GM08714 (cell line): Measurements from ENCODE around the gene MPHOSPH9.

Experiments
- H3K4me3 ChIP-seq: fragments of 200-500 bp; sonication (Bioruptor generic); 2 replicates; pipeline ENCODE4 v1.5.1; 2014; ENCODE audit warnings: mild to moderate bottlenecking, low read length, inconsistent platforms
- ZNF274 ChIP-seq: IDR thresholded peaks from 2 replicates; pipeline ENCODE4 v1.6.1; 2012; ENCODE audit warnings: mild to moderate bottlenecking, low read depth, low read length

The MPHOSPH9 gene

DNA sequence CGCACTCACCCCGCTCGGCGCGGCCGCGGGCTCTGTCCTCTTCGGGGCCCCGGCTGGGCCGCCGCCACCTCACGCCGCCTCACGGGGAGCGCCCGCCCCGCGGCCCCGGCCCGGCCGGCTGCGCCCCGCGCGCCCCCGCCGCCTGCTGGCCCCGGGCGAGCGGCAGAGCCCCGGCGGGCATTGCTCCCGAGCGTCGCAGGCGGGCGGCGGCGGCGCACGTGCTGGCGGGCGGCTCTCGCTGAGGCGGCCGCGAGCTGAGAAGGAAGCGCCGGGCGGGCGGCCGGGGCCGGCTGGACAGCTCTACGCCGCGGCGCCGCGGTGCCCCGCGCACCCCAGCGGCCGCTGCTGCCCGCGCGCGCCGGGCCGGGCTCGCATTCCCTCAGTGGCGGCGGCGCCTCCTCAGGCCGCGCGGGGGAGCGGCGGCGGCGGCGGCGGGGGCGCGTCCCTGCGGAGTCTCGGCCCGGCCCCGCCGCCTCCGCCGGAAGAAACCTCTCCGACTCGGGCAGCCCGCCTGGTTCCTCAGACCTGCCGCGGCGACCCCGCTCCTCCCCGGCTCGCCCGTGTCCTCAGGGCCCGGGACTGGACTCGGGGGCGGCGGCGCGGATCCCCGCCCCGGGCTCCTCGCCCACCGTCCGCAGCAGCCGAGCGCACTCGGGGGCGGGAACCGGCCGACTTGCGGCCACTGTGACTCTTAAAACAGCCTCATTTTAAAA is 82.0 kb downstream of the MPHOSPH9 start, which contains the start of gene PITPNM2:
TSS of gene PITPNM2 (minus strand) at position 347 of the 713 bp plus-strand sequence. CDS start 116,500 bp downstream, outside the sequence.
- TF ChIP-seq ZNF274: no peak
- peak within 1 kb of the TSS; percentile 59; the same call in 1 of the 2 replicates for H3K4me3 ChIP-seq

DNA sequence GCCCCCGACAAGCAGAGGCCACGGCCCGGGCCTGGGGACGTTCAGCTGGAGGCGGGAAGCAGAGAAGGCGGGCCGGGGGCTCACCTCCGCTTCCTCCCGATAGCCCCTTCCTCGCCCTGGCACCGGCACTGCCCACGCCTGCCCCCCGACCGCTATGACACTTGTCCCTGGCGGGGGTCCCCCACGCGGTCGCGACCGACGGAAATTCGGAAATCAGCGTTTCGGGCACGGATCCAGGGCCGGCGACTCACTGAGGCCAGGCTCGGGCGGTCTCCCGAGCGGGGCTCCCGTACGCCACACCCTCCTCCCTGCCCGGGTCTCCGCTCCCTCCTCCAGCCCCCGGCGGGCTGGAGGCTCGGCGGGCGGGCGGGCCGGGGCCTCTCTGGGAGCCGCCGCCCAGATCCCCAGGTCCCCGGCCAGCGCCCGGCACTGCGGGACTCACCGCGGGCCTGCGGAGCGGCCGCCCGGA is 82.6 kb downstream of the MPHOSPH9 start:
- H3K4me3 ChIP-seq: peak overlapping the region; percentile 34; the same call in 1 of the 2 replicates
- no peak for TF ChIP-seq ZNF274

DNA sequence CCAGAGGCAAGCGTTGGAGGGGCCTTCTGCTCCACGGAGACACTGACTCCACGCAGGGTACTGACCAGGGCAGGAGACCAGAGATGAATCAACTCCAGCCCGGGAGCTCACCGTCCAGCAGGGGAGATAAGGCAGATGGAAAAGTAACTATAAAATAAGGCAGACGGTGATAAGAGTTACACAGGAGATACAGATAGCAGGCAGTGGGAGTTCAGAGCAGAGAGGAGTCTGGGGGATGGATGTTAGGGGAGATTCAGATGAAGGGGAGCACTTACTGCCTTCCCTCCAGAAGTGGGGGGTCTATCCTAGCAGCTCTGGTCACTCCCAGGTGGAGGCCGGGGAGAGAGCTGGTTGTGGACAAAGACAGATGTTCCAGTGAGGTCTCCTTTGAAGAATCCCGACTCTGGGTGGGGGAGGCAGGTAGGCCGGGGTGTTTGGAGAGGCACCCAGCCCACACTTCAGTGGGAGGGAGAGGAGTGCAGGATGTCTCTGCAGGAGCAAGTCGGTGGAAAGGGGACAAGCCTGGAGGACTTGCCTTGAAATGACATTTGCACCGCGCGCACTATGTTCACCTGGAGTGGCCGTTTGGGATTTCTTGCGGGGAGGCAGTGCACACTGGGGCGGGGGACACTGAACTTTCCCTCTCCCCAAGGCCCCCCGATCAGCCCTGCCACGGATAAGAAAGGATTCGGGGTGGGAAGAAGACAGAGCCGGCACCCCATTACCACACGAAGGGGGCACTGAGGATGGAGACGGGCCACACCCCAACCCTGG is 83.3 kb downstream of the MPHOSPH9 start:
- TF ChIP-seq ZNF274: no peak
- H3K4me3 ChIP-seq: peak overlapping the region; percentile 34; the same call in 1 of the 2 replicates

DNA sequence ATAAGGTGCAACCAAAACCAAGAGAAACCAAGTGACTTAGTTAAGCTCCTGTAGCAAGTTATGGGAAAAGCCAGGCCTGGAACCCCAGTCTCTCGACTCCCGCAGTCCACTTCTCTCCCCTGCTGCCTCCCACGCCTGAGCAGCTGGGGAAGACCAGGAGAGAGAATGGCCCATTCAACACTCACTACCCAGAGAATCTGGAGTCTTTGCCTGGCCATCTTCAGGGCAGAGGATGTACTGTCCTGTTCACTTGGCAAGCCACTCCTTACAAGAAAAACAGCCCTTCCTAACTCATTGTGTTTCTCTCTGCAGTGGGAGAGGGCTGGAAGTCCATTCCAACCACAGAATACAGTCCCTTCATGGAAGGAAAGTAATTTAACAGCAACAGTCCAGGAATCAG is 83.9 kb downstream of the MPHOSPH9 start:
- TF ChIP-seq ZNF274: no peak
- H3K4me3 ChIP-seq: no peak overlapping the region

DNA sequence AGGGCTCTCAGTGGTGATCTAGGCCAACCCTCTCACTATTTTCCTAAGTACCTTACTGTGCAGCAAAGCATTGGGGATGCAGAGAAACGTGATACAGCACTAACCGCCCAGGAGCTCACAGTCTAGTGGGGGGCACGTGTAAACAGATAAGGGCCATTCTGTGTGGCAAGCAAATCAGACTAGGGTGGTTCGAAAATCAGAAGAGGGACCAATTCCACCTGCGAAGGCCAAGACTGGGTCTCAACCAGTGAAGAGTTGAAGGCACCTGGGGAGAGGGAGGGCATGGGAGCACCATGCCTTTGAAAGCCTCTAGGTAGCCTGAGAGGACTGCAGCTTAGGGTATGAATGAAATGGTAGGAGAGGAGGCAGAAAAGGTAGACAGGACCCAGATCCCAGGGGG is 84.3 kb downstream of the MPHOSPH9 start:
- H3K4me3 ChIP-seq: no peak overlapping the region
- no peak for TF ChIP-seq ZNF274

DNA sequence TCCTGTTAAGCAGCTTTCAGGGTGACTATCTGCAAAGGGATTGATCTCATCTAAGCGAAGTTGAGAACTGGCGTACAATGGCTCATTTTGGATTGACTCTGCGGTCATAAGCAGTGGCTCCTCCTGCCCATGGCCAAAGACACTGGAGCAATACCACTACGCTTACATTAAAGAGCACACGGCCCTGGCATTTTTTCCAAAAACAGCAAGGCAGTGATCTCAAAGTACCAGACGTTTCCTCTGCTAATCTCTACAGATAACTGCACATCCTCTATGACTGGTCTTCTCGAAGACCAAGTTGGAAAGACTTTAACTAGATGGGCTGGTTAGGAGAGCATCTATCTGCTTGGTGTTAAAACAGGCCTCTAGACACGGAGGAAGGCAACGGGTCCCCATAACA is 84.7 kb downstream of the MPHOSPH9 start:
- no peak for TF ChIP-seq ZNF274
- H3K4me3 ChIP-seq: no peak overlapping the region

DNA sequence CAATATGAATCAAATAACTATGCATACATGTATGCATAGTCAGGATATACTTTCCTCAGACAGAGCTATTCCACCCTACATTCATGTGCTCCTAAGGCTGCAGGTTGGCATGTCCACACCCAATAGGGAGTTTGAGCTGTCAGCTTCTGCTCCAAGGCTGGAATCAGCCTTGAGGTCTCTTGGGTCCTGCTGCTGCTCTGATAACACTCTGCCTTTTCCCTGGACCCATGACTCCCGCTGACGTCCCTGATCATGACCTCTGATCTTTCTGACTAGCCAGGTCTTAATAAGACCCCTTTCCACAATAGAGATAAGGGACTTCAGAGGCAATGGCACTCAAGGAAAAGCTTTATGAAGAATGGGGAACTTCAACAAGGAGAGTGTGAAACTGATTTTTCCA is 87.7 kb downstream of the MPHOSPH9 start:
- no peak overlapping the region for H3K4me3 ChIP-seq
- TF ChIP-seq ZNF274: no peak

DNA sequence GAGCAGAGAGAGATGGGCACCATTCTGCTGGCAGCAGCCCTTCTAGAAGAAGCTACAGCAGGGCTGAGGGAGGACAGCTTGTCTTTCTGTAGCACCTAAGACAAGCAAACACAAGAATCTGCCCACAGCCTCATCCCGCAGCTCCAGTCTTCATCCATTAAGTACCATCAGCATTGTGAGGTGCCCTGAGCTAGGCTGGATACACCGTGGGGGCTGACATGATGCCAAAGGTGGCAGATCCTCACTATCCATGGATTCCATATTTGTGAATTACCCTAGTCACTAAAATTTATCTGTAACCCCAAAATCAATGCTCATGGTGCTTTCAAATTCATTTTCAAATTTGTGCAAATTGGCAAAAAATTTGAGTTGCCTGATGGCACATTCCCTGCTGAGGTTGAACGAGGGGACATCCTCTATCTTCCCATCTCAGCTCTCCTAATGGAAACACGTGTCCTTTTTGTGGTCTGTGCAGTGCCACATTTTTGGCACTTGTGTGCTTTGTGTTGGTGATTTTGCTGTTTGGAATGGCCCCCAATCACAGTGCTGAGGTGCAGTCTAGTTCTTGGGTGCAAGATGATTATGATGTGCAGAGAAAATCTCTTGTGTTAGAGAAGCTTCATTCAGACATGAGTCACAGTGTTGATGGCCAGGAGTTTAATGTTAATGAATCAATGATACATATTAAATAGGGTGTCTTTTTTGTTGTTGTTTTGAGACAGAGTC is 89.0 kb downstream of the MPHOSPH9 start:
- no peak overlapping the region for H3K4me3 ChIP-seq
- TF ChIP-seq ZNF274: no peak

DNA sequence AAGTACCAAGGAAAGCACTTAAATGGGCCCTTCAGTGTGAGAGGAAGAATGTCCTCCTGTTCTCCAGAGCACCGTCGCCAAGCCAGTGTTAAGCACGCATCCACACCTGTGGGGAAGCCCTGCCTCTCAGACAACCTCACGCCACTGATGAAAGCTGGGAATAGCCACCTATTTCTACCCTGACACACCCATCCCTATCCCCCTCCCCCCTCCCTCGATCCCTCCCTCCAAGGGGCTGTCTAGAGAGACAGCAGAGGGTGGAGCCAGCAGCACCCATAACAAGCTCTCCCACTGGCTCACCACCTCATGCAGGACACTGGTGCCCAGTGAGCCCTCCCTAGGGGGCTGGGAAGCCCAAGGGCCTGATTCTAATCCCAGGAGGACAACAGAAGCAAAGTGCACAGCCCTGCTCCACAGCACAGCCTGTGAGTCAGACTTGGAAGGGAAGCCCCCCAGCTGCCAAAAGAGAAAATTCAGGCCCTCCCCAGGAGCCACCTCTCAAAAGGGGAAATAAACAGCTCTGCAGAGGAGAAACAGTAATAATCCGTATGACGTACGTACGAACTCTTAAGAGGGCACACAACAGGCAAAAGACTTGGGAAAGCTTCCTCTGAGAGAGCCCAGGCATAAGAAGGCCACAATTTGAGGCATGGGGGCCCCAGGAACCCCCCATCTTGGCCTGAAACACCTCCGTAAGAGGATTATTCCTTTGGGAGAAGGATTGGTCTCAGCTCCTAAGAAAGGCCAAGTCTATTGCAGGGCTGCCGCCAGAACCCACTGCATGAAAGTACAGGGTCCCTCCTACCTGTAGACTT is 89.8 kb downstream of the MPHOSPH9 start:
- TF ChIP-seq ZNF274: no peak
- H3K4me3 ChIP-seq: no peak overlapping the region

DNA sequence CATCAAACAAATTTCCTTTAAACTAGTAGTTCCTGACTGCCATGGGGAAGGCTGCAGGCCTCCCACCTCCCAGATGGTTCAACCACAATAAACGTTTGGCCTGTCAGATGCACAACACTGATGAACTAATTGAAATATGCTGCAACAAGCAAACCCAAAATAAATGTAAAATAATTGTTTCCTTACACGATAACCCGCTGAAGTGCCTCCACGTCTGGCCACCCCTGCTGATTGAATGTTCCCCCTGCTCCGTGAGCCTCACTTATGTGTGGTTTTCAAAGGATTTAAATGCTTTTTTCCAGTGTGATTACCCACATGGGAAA is 90.5 kb downstream of the MPHOSPH9 start:
- no peak overlapping the region for H3K4me3 ChIP-seq
- no peak for TF ChIP-seq ZNF274

DNA sequence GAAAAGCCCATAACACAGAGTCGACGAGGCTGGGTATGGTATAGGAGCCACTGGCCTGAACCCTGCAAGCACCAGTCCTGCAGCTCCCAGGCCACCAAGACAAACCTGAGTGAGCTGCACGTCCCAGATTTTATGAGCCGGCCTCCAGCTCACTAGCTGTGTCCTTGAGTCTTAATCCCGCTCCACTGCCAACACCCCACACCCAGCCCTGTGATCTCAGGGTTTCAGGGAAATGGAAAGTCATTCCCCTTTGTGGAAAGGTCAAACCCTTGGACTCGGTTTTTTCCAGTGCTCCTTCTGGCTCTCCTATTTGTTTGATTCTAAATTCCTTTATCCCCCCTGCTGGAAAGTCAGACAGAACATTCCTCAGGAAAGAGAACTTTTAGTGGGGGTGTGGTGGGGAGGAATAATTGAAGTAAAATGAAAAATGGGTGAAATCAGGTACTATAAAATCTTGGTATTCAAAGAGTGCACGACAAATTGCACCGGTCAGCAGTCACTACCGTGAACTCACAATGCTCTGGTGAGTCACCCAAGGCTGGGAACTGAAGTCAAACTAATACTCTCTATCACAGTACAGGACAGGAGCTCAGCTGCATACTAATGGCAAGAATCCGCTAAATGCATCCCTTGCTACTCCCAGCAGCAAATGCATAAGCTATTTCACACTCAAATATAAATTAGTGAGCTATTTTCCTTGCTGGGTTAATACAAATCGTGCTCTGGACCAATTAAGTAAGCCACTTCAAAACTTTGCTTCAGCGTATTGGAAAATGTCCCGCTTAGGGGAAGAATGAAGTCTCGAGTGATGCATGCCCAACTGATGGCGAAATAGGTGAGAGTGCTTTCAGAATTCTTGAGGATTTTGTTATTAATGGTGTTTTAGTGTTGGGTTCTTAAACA is 91.1 kb downstream of the MPHOSPH9 start:
- TF ChIP-seq ZNF274: no peak
- H3K4me3 ChIP-seq: no peak overlapping the region

DNA sequence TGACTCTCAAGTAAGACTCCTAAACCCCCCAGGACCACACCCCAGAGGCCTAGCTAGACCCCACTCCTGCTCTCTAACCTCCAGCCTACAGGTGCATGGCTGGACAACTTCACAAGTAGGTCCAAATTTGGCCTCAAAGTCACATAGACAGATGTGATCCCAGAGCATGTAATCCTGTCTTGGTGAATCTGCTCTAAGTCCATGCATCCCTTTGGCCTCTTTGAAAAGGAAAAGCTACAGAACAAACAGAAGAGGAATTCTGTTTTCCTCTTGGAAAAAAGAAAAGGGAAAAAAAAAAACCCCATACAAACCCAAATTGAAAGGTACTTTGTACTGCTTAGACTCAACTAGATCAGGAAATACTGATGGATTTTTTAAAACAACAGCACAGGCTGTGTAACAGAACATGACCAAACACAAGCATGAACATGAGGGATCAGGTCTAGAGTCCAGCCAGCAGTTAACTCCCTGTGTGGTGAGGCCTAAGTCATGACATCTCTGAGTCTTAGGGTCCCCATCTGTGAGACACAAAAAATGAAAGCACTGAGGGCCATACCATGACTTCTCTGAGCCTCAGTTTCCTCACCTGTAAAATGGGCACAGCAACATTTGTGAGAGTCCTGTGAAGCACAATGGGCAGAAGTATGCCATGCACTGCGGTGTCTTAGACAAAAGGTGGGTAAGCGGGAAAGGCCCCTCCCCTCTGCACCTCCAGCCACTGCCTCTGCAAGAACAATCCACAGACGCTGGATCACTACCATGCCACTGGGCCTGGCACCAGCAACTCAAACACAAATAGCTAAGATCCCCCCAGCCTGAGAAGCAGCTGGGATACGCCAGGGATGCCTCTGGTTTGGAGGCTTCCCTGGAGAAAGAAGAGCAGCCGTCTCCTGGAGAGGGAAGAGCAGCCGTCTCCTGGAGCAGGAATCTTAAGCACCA is 92.0 kb downstream of the MPHOSPH9 start:
- TF ChIP-seq ZNF274: no peak

More for the DNA sequence above, 92.0 kb downstream of the MPHOSPH9 start:
- no peak overlapping the region for H3K4me3 ChIP-seq
